H7 (cell line): Measurements from ENCODE around the gene ITCH. TPM values are rescaled to one million over a fixed set of nuclear protein-coding genes. Genes with fewer than 3 reads are reported as not detected.
"Not testable (repeated sequence)": the region's sequence is repeated elsewhere in the genome, so short reads cannot be mapped to it uniquely, and the experiment has no call there.

Experiments
- DNase-seq: peaks from one replicate; pipeline ENCODE4 v3.0.0; 2012
- H3K27me3 ChIP-seq: 2 replicates; pipeline ENCODE4 v1.6.0; 2011; ENCODE audit warnings: mild to moderate bottlenecking, low read length; ENCODE audit not compliant: control insufficient read depth, insufficient read depth
- H3K36me3 ChIP-seq: replicated peaks from 2 replicates; pipeline ENCODE4 v1.5.1; 2011; ENCODE audit warnings: low read length; ENCODE audit not compliant: control insufficient read depth, insufficient read depth
- H3K4me3 ChIP-seq: 2 replicates; pipeline ENCODE4 v1.5.1; 2011; ENCODE audit warnings: low read depth, mild to moderate bottlenecking, control low read depth, low read length, moderate library complexity; ENCODE audit not compliant: insufficient read depth
- total RNA-seq: library from RNA; depleted of rRNA; stranded (reverse); fragments of >200 nt; shearing (Covaris generic); gene quantifications from 2 replicates; pipeline ENCODE4 v1.2.3, GENCODE V29; 2014

The ITCH gene
- total RNA-seq, 1 experiment from 2014 or later = 27.5 TPM

DNA sequence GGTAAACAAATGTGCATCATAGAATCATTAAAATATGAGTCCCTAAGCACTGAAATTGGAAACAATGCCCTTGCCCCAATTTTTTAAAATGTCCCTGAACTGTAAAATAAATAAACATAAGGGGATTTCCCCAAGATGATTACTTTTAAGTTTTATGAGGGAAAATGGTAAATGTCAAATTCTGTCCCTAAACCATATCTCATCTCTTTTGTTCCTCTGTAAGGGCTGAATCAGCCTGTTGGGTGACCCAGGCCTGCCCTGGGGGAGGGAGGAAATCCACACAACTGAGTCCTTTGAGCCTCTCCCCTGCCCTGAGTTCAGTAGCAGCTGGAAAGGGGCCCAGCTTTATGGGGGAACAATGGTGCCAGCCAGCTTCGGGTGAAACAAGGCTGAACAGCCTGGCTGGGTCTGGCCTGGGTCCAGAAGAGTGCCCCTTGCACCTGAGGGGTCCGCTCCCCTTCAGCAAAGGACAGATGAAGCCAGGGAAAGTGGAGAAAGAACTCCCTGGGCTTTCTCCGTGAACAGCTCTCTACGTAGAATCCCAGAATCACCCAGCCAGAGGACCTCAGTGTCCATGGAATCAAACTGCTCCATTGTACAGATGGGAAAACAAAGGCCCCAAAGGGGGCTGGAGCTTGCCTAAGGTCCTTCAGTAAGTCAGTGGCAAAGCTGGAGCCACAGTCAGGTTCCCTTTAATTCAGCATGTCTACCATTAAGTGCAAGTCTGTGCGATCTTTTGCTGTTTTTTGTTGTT is 28.2 kb upstream of the ITCH start:
- H3K4me3 ChIP-seq = no peak overlapping the region
- DNase-seq = no peak
- no peaks in the 10 kb centered on the region for H3K27me3 ChIP-seq
- H3K36me3 ChIP-seq = no peaks in the 10 kb centered on the region

DNA sequence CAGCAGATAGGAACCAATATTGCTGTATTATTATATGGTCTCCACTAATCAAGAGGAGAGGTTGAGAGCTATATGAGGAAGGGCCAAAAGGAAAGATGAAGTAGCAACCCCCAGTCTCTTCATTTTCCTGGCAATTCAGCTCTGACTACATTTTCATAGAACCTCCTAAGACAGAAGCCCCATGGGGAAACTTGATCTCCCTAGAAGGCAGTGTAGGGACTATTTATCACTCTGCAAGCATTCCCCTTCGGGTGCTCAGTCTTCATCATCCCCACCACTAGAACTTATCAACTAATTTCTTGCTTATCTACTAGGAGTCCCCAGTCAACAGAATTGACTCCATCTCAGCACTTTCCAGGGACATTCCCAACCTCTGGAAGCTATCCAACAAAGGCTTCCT is 25.5 kb upstream of the ITCH start:
- H3K27me3 ChIP-seq = no peaks in the 10 kb centered on the region
- no peak for DNase-seq
- no peak overlapping the region for H3K4me3 ChIP-seq
- H3K36me3 ChIP-seq = no peaks in the 10 kb centered on the region

DNA sequence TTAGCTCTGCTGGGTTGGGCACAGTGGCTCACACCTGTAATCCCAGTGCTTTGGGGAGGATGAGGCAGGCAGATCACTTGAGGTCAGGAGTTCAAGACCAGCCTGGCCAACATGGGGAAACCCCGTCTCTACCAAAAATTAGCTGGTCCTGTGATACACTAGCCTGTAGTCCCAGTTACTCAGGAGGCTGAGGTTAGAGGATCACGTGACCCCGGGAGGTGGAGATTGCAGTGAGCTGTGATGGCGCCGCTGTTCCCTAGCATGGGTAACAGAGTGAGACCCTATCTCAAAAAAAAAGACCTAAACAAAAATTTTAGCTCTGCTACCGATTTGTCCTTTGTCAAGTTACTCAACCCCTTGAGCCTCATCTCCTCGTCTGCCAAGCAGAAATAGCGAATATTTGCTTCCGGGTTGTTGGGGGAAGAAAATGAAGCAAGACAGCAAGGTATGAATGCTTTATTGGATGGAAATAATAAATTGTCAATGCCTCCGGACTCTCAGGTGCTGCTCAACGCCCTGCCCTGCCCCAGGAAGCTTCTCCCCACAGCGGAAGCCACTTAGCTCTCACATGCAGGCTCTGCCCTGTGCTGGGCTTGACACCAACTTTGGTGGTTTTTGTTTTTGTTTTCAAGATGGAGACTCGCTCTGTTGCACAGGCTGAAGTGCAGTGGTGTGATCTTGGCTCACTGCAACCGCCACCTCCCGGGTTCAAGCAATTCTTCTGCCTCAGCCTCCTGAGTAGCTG is 24.9 kb upstream of the ITCH start:
- Histone ChIP-seq H3K36me3 (no peaks in the 10 kb centered on the region), H3K27me3 (no peaks in the 10 kb centered on the region), H3K4me3 (no peak overlapping the region)
- no peak for DNase-seq

DNA sequence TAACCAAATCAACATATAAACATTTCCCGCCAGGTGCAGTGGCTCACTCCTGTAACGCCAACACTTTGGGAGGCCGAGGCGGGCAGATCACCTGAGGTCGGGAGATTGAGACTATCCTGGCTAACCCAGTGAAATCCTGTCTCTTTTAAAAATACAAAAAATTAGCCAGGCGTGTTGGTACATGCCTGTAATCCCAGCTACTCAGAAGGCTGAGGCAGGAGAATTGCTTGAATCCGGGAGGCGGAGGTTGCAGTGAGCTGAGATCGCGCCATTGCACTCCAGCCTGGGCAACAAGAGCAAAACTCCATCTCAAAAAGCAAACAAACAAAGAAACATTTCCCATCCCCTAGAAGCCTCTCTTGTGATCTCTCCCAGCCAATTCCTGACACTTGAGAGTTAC is 22.3 kb upstream of the ITCH start:
- not testable (repeated sequence) for H3K27me3 ChIP-seq, DNase-seq, H3K4me3 ChIP-seq, H3K36me3 ChIP-seq

DNA sequence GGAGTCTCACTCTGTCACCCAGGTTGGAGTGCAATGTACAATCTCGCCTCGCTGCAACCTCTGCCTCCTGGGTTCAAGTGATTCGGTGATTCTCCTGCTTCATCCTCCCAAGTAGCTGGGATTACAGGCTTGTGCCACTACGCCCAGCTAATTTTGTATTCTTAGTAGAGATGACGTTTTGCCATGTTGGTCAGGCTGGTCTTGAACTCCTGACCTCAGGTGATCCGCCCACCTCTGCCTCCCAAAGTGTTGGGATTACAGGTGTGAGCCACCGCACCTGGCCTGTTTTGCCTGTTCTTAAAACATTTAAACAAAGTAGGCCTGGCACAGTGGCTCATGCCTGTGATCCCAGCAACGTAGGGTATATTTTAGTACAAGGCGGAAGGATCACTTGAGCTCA is 21.9 kb upstream of the ITCH start:
- not testable (repeated sequence) for H3K4me3 ChIP-seq, DNase-seq, H3K36me3 ChIP-seq, H3K27me3 ChIP-seq

DNA sequence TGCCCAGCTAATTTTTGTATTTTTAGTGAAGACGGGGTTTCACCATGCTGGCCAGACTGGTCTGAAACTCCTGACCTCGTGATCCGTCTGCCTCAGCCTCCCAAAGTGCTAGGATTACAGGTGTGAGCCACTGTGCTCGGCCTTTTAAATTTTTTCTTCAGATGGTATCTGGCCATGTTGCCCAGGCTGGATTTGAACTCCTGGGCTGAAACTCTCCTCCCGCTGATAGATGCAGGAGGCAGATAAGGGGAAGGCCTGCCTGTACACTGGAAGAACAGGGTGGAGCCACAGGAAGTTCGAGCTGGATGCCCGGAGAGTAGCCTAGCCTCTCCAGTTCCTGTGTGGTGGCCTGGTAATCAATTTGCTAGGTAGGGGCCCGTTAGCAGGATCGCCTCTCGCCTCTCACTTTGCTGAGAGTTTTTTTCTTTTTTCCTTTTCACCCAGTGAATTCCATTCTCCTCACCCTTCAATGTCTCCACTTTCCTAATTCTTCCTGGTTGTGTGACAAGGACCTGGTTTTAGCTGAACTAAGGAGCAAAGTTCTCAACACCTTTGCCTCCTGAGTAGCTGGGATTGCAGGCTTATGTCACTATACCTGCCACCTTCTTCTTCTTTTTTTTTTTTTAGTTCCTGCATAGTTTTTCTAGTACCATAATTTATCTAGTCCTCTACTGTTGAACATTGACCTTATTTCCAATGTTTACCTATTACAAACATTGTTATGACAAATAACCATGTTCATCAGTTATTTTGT is 19.4 kb upstream of the ITCH start:
- Histone ChIP-seq H3K36me3 (no peaks in the 10 kb centered on the region), H3K27me3 (no peaks in the 10 kb centered on the region), H3K4me3 (no peak overlapping the region)
- DNase-seq = no peak

DNA sequence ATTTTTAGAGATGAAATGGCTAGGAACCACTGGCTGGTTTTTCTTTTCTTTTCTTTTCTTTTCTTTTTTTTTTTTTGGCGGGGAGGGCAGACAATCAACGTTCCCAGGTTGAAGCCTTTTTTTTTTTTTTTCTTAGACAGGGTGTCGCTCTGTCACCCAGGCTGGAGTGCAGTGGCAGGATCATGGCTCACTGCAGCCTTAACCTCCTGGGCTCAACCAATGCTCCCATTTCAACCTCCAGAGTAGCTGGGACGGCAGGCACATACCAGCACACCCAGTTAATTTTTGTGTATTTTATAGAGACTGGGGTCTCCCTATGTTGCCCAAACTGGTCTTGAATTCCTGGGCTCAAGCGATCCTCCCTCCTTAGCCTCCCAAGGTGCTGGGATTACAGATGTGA is 18.8 kb upstream of the ITCH start:
- H3K4me3 ChIP-seq = no peak overlapping the region
- no peaks in the 10 kb centered on the region for H3K36me3 ChIP-seq
- H3K27me3 ChIP-seq = no peaks in the 10 kb centered on the region
- no peak for DNase-seq

DNA sequence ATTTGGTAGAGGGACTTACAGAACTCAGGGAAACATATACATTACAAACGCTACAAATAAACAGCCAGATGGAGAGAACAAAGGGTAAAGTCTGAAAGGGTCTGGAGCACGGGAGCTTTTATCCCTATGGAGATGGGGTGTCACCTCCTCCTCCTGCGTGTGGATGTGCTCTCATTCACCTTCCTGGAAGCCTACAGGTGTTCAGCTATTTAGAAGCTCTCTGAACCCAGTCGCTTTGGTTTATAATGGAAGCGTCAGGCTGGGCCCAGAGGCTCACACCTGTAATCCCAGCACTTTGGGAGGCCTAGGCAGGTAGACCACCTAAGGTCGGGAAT is 17.7 kb upstream of the ITCH start:
- H3K4me3 ChIP-seq = no peak overlapping the region
- H3K36me3 ChIP-seq = no peaks in the 10 kb centered on the region
- DNase-seq = peak; percentile 51
- H3K27me3 ChIP-seq = no peaks in the 10 kb centered on the region

DNA sequence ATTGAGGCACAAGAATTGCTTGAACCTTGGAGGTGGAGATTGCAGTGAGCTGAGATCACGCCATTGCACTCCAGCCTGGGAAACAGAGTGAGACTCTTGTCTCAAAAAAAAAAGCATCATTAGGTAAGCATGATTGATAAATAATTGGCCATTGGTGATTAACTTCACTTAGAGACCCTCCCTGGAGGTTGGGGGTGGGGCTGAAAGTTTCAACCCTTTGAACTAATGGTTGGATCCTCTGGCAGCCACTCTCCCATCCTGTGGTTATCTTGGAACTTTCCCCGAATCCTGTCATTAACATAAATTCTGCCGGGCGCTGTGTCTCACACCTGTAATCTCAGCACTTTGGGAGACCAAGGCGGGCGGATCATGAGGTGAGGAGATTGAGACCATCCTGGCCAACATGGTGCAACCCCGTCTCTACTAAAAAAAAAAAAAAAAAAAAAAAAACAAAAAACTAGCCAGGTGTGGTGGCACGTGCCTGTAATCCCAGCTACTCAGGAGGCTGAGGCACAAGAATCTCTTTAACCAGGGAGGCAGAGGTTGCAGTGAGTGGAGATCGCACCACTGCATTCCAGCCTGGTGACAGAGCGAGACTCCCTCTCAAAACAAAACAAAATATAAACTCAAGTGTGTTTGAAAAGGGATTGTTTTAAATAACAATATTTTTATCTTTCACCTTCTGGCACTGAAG is 17.1 kb upstream of the ITCH start:
- H3K36me3 ChIP-seq, H3K4me3 ChIP-seq, H3K27me3 ChIP-seq, DNase-seq: not testable (repeated sequence)

DNA sequence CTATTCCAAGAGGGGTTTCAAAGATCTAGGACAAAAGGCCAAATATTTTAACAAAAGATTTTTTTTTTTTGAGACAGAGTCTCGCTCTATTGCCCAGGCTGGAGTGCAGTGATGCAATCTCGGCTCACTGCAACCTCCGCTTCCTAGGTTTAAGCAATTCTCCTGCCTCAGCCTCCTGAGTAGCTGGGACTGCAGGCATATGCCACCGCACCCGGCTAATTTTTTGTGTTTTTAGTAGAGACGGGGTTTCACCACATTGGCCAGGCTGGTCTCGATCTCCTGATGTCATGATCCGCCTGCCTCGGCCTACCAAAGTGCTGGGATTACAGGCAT is 16.6 kb upstream of the ITCH start:
- H3K36me3 ChIP-seq, H3K4me3 ChIP-seq, H3K27me3 ChIP-seq, DNase-seq: not testable (repeated sequence)

DNA sequence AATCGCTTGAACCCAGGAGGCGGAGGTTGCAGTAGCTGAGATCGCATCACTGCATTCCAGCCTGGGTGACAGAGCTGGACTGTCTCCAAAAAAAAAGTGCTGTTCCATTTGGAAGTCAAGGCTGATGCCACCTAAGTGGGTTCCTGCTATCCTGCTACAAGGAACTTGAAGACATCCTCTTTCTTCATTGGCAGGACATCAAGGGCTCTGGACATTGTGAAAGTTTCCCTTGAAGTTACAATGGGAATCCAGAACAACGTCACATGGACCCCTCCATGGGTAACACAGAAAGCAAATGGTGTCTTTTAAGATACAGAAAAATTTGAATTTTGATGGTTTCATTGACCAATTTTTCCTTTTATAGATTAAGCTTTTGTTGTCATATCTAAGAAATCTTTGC is 15.5 kb upstream of the ITCH start:
- H3K27me3 ChIP-seq = no peaks in the 10 kb centered on the region
- H3K36me3 ChIP-seq = no peaks in the 10 kb centered on the region
- no peak for DNase-seq
- no peak overlapping the region for H3K4me3 ChIP-seq

DNA sequence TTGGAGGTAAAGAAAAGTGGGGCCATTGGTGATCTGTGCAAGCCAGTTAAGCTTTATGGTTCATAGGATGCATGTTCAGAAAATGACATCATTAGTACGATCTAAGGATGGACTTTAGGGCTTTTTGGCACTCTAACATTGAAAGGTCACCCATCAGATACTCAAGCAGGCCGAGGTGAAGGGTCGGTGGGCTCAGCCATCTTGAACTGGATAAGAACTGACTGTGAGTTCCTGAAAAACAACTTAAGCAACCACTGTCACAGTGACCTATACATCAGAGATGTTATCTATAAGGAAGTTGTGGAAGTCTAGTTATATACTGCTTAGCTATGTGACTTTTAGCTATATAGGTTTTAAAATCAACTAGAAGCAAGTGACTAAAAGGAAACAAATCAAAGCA is 13.0 kb upstream of the ITCH start:
- DNase-seq = no peak
- Histone ChIP-seq H3K36me3 (no peaks in the 10 kb centered on the region), H3K27me3 (no peaks in the 10 kb centered on the region), H3K4me3 (no peak overlapping the region)

DNA sequence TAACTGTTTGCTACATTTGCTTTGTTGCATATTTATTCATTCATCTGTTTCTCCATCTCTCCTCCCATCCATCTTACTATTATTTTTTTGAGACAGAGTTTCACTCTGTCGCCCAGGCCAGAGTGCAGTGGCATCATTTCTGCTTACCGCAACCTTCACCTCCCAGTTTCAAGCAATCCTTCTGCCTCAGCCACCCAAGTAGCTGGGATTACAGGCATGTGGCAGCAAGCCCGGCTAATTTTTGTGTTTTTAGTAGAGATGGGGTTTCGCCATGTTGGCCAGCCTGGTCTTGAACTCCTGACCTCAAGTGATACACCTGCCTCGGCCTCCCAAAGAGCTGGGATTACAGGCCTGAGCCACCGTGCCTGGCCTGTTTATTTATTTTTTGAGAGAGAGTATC is 9.6 kb upstream of the ITCH start:
- not testable (repeated sequence) for H3K36me3 ChIP-seq, H3K27me3 ChIP-seq, DNase-seq, H3K4me3 ChIP-seq

DNA sequence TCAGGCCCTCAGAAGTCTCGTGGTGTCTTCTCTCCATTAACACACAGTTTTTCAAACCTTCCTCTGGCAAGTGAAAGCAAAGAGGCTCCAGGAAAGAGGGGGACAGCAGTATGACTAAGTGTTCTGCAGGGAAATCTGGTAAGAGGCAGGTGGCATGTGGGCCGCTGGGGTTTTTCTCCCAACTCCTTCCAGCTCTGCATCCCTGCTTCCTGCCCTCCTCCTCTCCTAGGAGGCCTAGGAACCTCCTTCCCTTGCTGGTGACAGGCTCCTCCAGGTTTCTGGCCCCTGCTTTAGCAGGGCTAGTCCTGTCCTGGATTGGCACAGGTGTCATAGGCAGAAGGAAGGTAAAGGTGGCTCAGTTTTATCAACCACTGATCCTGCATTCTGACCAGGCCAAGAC is 7.6 kb upstream of the ITCH start:
- no peaks in the 10 kb centered on the region for H3K36me3 ChIP-seq
- no peak for DNase-seq
- H3K27me3 ChIP-seq = no peaks in the 10 kb centered on the region
- no peak overlapping the region for H3K4me3 ChIP-seq

DNA sequence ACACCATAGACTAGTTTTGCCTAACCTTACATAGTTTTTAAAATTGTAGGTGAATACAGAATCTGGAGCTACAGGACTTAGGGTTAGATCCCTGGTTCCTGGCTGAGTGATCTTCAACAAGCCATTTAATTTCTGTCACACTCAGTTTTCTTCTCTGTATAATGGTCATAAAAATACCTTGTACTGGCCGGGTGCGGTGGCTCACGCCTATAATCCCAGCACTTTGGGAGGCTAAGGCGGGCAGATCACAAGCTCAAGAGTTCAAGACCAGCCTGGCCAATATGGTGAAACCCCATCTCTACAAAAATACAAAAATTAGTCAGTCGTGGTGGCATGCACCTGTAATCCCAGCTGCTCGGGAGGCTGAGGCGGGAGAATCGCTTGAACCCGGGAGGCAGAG is 3.3 kb upstream of the ITCH start:
- not testable (repeated sequence) for H3K36me3 ChIP-seq, H3K4me3 ChIP-seq, DNase-seq, H3K27me3 ChIP-seq
